Activated naive CD8-positive, alpha-beta T cell (primary cell): Measurements from ENCODE around the gene HECTD1.
"Not testable (repeated sequence)": the region's sequence is repeated elsewhere in the genome, so short reads cannot be mapped to it uniquely, and the experiment has no call there.

Experiments
- H3K27ac Mint-ChIP-seq: one replicate; pipeline ENCODE4 v1.8.0; 2021; ENCODE audit warnings: mixed read lengths
- H3K27me3 Mint-ChIP-seq: one replicate; pipeline ENCODE4 v1.8.0; 2021; ENCODE audit warnings: mixed read lengths
- H3K36me3 Mint-ChIP-seq: one replicate; pipeline ENCODE4 v1.8.0; 2021; ENCODE audit warnings: mixed read lengths
- H3K4me1 Mint-ChIP-seq: one replicate; pipeline ENCODE4 v1.8.0; 2021; ENCODE audit warnings: low read depth, mixed read lengths
- H3K4me3 Mint-ChIP-seq: one replicate; pipeline ENCODE4 v1.8.0; 2021; ENCODE audit warnings: mild to moderate bottlenecking, mixed read lengths
- H3K9me3 Mint-ChIP-seq: one replicate; pipeline ENCODE4 v1.8.0; 2021; ENCODE audit warnings: low read depth, mixed read lengths

Gene HECTD1

GRCh38 chr14:31235462-31235861, 27.9 kb upstream of the HECTD1 start:
- H3K27ac Mint-ChIP-seq = no peak overlapping the region
- no peaks in the 10 kb centered on the region for H3K36me3 Mint-ChIP-seq
- no peak overlapping the region for H3K4me3 Mint-ChIP-seq
- H3K4me1 Mint-ChIP-seq = peaks cover 5% of the 10 kb centered on the region
- no peaks in the 10 kb centered on the region for H3K27me3 Mint-ChIP-seq
- no peaks in the 10 kb centered on the region for H3K9me3 Mint-ChIP-seq

- Mint-ChIP-seq H3K9me3 (no peaks in the 10 kb centered on the region), H3K36me3 (no peaks in the 10 kb centered on the region), H3K27ac (no peak overlapping the region), H3K27me3 (no peaks in the 10 kb centered on the region), H3K4me1 (peaks cover 2% of the 10 kb centered on the region), H3K4me3 (no peak overlapping the region)
Observed at GRCh38 chr14:31232081-31232480, 24.5 kb upstream of the HECTD1 start.

GRCh38 chr14:31231272-31231671, 23.7 kb upstream of the HECTD1 start:
- not testable (repeated sequence) for H3K36me3 Mint-ChIP-seq, H3K4me3 Mint-ChIP-seq, H3K27me3 Mint-ChIP-seq, H3K4me1 Mint-ChIP-seq, H3K27ac Mint-ChIP-seq, H3K9me3 Mint-ChIP-seq

GRCh38 chr14:31230573-31230958, 23.0 kb upstream of the HECTD1 start:
- H3K27me3 Mint-ChIP-seq = no peaks in the 10 kb centered on the region
- H3K4me1 Mint-ChIP-seq = peaks cover 2% of the 10 kb centered on the region
- H3K4me3 Mint-ChIP-seq = no peak overlapping the region
- H3K36me3 Mint-ChIP-seq = no peaks in the 10 kb centered on the region
- no peak overlapping the region for H3K27ac Mint-ChIP-seq
- no peaks in the 10 kb centered on the region for H3K9me3 Mint-ChIP-seq

GRCh38 chr14:31229638-31230572, 22.3 kb upstream of the HECTD1 start:
- H3K4me1 Mint-ChIP-seq = peaks cover 2% of the 10 kb centered on the region
- no peak overlapping the region for H3K4me3 Mint-ChIP-seq
- no peaks in the 10 kb centered on the region for H3K36me3 Mint-ChIP-seq
- H3K27ac Mint-ChIP-seq = no peak overlapping the region
- H3K9me3 Mint-ChIP-seq = no peaks in the 10 kb centered on the region
- no peaks in the 10 kb centered on the region for H3K27me3 Mint-ChIP-seq

GRCh38 chr14:31229009-31229408, 21.4 kb upstream of the HECTD1 start:
- Mint-ChIP-seq H3K4me1 (peaks cover 2% of the 10 kb centered on the region), H3K36me3 (no peaks in the 10 kb centered on the region), H3K27ac (no peak overlapping the region), H3K9me3 (no peaks in the 10 kb centered on the region), H3K4me3 (no peak overlapping the region), H3K27me3 (no peaks in the 10 kb centered on the region)

- no peaks in the 10 kb centered on the region for H3K9me3 Mint-ChIP-seq
- H3K36me3 Mint-ChIP-seq = no peaks in the 10 kb centered on the region
- H3K27ac Mint-ChIP-seq = no peak overlapping the region
- H3K27me3 Mint-ChIP-seq = no peaks in the 10 kb centered on the region
- H3K4me1 Mint-ChIP-seq = peaks cover 2% of the 10 kb centered on the region
- H3K4me3 Mint-ChIP-seq = no peak overlapping the region
Observed at GRCh38 chr14:31228533-31228932, 20.9 kb upstream of the HECTD1 start.

- H3K27ac Mint-ChIP-seq = no peak overlapping the region
- H3K4me3 Mint-ChIP-seq = no peak overlapping the region
- no peaks in the 10 kb centered on the region for H3K27me3 Mint-ChIP-seq
- H3K36me3 Mint-ChIP-seq = no peaks in the 10 kb centered on the region
- peaks cover 2% of the 10 kb centered on the region for H3K4me1 Mint-ChIP-seq
- H3K9me3 Mint-ChIP-seq = no peaks in the 10 kb centered on the region
Observed at GRCh38 chr14:31224808-31225207, 17.2 kb upstream of the HECTD1 start.

- no peaks in the 10 kb centered on the region for H3K36me3 Mint-ChIP-seq
- no peak overlapping the region for H3K27ac Mint-ChIP-seq
- H3K4me1 Mint-ChIP-seq = no peaks in the 10 kb centered on the region
- H3K27me3 Mint-ChIP-seq = no peaks in the 10 kb centered on the region
- H3K9me3 Mint-ChIP-seq = no peaks in the 10 kb centered on the region
- H3K4me3 Mint-ChIP-seq = no peak overlapping the region
Observed at GRCh38 chr14:31223331-31223730, 15.7 kb upstream of the HECTD1 start.

GRCh38 chr14:31222834-31223233, 15.2 kb upstream of the HECTD1 start:
- no peaks in the 10 kb centered on the region for H3K9me3 Mint-ChIP-seq
- no peaks in the 10 kb centered on the region for H3K36me3 Mint-ChIP-seq
- H3K4me1 Mint-ChIP-seq = no peaks in the 10 kb centered on the region
- no peak overlapping the region for H3K27ac Mint-ChIP-seq
- H3K27me3 Mint-ChIP-seq = no peaks in the 10 kb centered on the region
- no peak overlapping the region for H3K4me3 Mint-ChIP-seq

- no peaks in the 10 kb centered on the region for H3K36me3 Mint-ChIP-seq
- no peak overlapping the region for H3K27ac Mint-ChIP-seq
- H3K9me3 Mint-ChIP-seq = no peaks in the 10 kb centered on the region
- H3K4me3 Mint-ChIP-seq = no peak overlapping the region
- H3K4me1 Mint-ChIP-seq = no peaks in the 10 kb centered on the region
- H3K27me3 Mint-ChIP-seq = no peaks in the 10 kb centered on the region
Observed at GRCh38 chr14:31221266-31221665, 13.7 kb upstream of the HECTD1 start.

- H3K4me1 Mint-ChIP-seq = no peaks in the 10 kb centered on the region
- H3K36me3 Mint-ChIP-seq = no peaks in the 10 kb centered on the region
- H3K4me3 Mint-ChIP-seq = no peak overlapping the region
- H3K27me3 Mint-ChIP-seq = no peaks in the 10 kb centered on the region
- H3K27ac Mint-ChIP-seq = no peak overlapping the region
- no peaks in the 10 kb centered on the region for H3K9me3 Mint-ChIP-seq
Observed at GRCh38 chr14:31219169-31219568, 11.6 kb upstream of the HECTD1 start.

GRCh38 chr14:31216359-31216758, 8.8 kb upstream of the HECTD1 start:
- H3K9me3 Mint-ChIP-seq = no peaks in the 10 kb centered on the region
- no peaks in the 10 kb centered on the region for H3K27me3 Mint-ChIP-seq
- H3K36me3 Mint-ChIP-seq = no peaks in the 10 kb centered on the region
- H3K4me3 Mint-ChIP-seq = no peak overlapping the region
- H3K27ac Mint-ChIP-seq = no peak overlapping the region
- no peaks in the 10 kb centered on the region for H3K4me1 Mint-ChIP-seq

GRCh38 chr14:31212893-31213292, 5.3 kb upstream of the HECTD1 start:
- Mint-ChIP-seq H3K27me3 (no peaks in the 10 kb centered on the region), H3K4me3 (no peak overlapping the region), H3K9me3 (no peaks in the 10 kb centered on the region), H3K36me3 (no peaks in the 10 kb centered on the region), H3K27ac (no peak overlapping the region), H3K4me1 (peaks cover 23% of the 10 kb centered on the region)

GRCh38 chr14:31209605-31210004, 2.0 kb upstream of the HECTD1 start:
- no peaks in the 10 kb centered on the region for H3K9me3 Mint-ChIP-seq
- H3K27me3 Mint-ChIP-seq = no peaks in the 10 kb centered on the region
- H3K4me3 Mint-ChIP-seq = no peak overlapping the region
- no peaks in the 10 kb centered on the region for H3K36me3 Mint-ChIP-seq
- peaks cover 40% of the 10 kb centered on the region for H3K4me1 Mint-ChIP-seq
- no peak overlapping the region for H3K27ac Mint-ChIP-seq
